ENCODE measurements around the gene ELF2. TPM values are rescaled to one million over a fixed set of nuclear protein-coding genes. Genes with fewer than 3 reads are reported as not detected.

ELF2 gene
- total RNA-seq, 1 donor from 2014 or later, result 44.3 TPM

DNA sequence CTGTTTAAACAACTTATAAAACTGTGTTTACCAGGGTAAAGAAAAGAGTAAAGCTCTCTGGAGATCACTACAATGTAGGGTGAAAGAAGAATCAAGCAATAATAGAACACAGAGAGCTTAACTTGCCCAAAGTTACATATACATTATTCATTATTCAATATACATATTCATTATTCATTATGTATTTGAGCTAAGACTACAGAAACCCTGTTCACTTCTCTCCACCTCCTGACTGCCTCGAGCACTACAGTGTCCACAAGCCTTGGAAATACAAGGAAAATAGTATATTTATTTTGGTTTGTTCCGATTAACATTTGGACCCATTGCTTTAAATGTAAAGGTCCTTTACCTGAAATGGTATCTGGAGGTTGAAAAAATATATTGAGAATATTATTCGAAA, 35.9 kb upstream of the ELF2 start:
- no peak overlapping the region for H3K9ac ChIP-seq
- TF ChIP-seq, protein P1, sequence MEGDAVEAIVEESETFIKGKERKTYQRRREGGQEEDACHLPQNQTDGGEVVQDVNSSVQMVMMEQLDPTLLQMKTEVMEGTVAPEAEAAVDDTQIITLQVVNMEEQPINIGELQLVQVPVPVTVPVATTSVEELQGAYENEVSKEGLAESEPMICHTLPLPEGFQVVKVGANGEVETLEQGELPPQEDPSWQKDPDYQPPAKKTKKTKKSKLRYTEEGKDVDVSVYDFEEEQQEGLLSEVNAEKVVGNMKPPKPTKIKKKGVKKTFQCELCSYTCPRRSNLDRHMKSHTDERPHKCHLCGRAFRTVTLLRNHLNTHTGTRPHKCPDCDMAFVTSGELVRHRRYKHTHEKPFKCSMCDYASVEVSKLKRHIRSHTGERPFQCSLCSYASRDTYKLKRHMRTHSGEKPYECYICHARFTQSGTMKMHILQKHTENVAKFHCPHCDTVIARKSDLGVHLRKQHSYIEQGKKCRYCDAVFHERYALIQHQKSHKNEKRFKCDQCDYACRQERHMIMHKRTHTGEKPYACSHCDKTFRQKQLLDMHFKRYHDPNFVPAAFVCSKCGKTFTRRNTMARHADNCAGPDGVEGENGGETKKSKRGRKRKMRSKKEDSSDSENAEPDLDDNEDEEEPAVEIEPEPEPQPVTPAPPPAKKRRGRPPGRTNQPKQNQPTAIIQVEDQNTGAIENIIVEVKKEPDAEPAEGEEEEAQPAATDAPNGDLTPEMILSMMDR (IDR thresholded peaks at IDR 0.05), result no peak
- TF ChIP-seq EZH2 (IDR thresholded peaks at IDR 0.05), result no peak
- TF ChIP-seq EZH2phosphoT487 (IDR thresholded peaks at IDR 0.05), result no peak
- peaks cover 7% of the 10 kb centered on the region for H3K4me1 Mint-ChIP-seq
- no peak overlapping the region for H3K4me3 ChIP-seq
- H3K36me3 Mint-ChIP-seq, result no peaks in the 10 kb centered on the region
- H3K79me2 ChIP-seq (ENCODE audit: low read depth), result no peaks in the 10 kb centered on the region
- no peaks in the 10 kb centered on the region for H3K9me3 ChIP-seq (ENCODE audit: low read depth)
- H3K36me3 ChIP-seq, result no peaks in the 10 kb centered on the region
- H3F3A ChIP-seq (ENCODE audit: low read depth), result no peaks in the 10 kb centered on the region
- peaks cover 2% of the 10 kb centered on the region for H3K27me3 Mint-ChIP-seq (ENCODE audit: insufficient read depth, low read depth)
- H3K4me3 Mint-ChIP-seq, result no peak overlapping the region
- no peak overlapping the region for H3K4me2 ChIP-seq
- H3K27me3 ChIP-seq, result no peaks in the 10 kb centered on the region
- H4K20me1 ChIP-seq (ENCODE audit: low read depth), result no peaks in the 10 kb centered on the region
- H3K4me1 ChIP-seq, result peaks cover 5% of the 10 kb centered on the region
- no peak for DNase-seq (ENCODE audit: low spot score)
- H3K27ac Mint-ChIP-seq, result no peak overlapping the region
- peaks cover 3% of the 10 kb centered on the region for H3K9me3 Mint-ChIP-seq
- no peak overlapping the region for H3K27ac ChIP-seq
- no peak overlapping the region for H2AFZ ChIP-seq (replicated peaks)

DNA sequence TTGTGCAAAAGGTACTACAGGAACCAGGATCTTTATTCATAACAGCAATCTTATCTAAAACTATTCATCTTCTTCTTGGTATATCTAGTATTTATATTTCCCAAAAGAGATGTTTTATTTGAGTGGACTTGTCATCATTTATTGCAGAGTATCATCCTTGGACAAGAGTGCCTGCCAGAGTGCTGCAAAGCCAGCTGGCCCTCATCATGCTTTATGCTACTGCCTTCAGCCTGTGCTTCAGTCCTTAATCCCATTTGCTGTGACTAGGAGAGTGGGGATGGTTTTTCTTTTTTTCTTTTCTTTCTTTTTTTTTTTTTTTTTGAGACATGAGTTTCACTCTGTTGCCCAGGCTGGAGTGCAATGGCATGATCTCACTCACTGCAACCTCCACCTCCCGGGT, 33.5 kb upstream of the ELF2 start:
- no peaks in the 10 kb centered on the region for H3K36me3 Mint-ChIP-seq
- peaks cover 7% of the 10 kb centered on the region for H3F3A ChIP-seq (ENCODE audit: low read depth)
- no peaks in the 10 kb centered on the region for H3K27me3 ChIP-seq
- H3K4me1 Mint-ChIP-seq, result peaks cover 7% of the 10 kb centered on the region
- no peak overlapping the region for H3K4me2 ChIP-seq
- no peaks in the 10 kb centered on the region for H3K9me3 Mint-ChIP-seq
- H4K20me1 ChIP-seq (ENCODE audit: low read depth), result no peaks in the 10 kb centered on the region
- no peak for DNase-seq (ENCODE audit: low spot score)
- H3K27ac ChIP-seq, result no peak overlapping the region
- no peaks in the 10 kb centered on the region for H3K36me3 ChIP-seq
- H3K79me2 ChIP-seq (ENCODE audit: low read depth), result no peaks in the 10 kb centered on the region
- no peaks in the 10 kb centered on the region for H3K9me3 ChIP-seq (ENCODE audit: low read depth)
- no peak for TF ChIP-seq EZH2phosphoT487 (IDR thresholded peaks at IDR 0.05)
- TF ChIP-seq EZH2 (IDR thresholded peaks at IDR 0.05), result no peak
- TF ChIP-seq, protein P1 (IDR thresholded peaks at IDR 0.05), result no peak
- no peak overlapping the region for H3K4me3 ChIP-seq
- H3K9ac ChIP-seq, result no peak overlapping the region
- no peak overlapping the region for H3K4me3 Mint-ChIP-seq
- no peak overlapping the region for H2AFZ ChIP-seq (replicated peaks)
- H3K4me1 ChIP-seq, result peaks cover 11% of the 10 kb centered on the region
- H3K27me3 Mint-ChIP-seq (ENCODE audit: insufficient read depth, low read depth), result peaks cover 4% of the 10 kb centered on the region
- no peak overlapping the region for H3K27ac Mint-ChIP-seq

DNA sequence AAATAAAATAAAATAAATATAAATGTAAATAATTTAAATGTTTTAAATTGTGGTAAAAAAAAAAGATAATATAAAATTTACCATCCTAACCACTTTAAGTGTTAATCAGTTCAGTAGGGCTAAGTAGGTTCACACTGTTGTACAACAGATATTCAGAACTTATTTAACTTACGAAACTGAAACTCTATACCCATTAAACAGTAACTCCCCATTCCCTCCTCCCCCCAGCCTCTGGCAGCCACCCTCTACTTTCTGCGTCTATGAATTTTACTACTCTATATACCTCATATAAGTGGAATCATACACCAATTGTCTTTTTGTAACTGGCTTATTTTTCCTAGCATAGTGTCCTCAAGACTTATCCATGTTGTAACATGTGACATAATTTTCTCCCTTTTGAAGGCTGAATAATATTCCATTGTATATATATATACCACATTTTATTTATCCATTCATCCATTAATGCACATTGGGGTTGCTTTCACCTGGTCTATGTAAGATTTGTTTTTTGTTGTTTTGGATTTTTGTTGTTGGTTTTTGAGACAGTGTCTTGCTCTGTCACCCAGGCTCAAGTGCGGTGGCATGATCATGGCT, 32.5 kb upstream of the ELF2 start:
- Histone ChIP-seq H2AFZ (replicated peaks) (no peak overlapping the region), H3K27ac (no peak overlapping the region), H3K4me2 (no peak overlapping the region), H3F3A (ENCODE audit: low read depth) (peaks cover 7% of the 10 kb centered on the region), H3K36me3 (no peaks in the 10 kb centered on the region), H3K79me2 (ENCODE audit: low read depth) (no peaks in the 10 kb centered on the region), H3K9me3 (ENCODE audit: low read depth) (no peaks in the 10 kb centered on the region), H3K4me3 (no peak overlapping the region), H4K20me1 (ENCODE audit: low read depth) (no peaks in the 10 kb centered on the region), H3K9ac (no peak overlapping the region), H3K27me3 (no peaks in the 10 kb centered on the region), H3K4me1 (peaks cover 11% of the 10 kb centered on the region)
- Mint-ChIP-seq H3K27ac (no peak overlapping the region), H3K4me1 (peaks cover 7% of the 10 kb centered on the region), H3K4me3 (no peak overlapping the region), H3K27me3 (ENCODE audit: insufficient read depth, low read depth) (peaks cover 4% of the 10 kb centered on the region), H3K9me3 (no peaks in the 10 kb centered on the region), H3K36me3 (no peaks in the 10 kb centered on the region)
- TF ChIP-seq, protein P1 (IDR thresholded peaks at IDR 0.05), result no peak
- TF ChIP-seq EZH2phosphoT487 (IDR thresholded peaks at IDR 0.05) (no peak), EZH2 (IDR thresholded peaks at IDR 0.05) (no peak)
- no peak for DNase-seq (ENCODE audit: low spot score)
